HUES6 (cell line): Measurements from ENCODE around the gene CASD1.

Source experiments
- H3K27ac ChIP-seq: 2 replicates; pipeline ENCODE4 v1.7.0; 2013; ENCODE audit warnings: low read depth, mild to moderate bottlenecking, low read length, inconsistent platforms
- H3K27me3 ChIP-seq: 2 replicates; pipeline ENCODE4 v1.6.1; 2013; ENCODE audit warnings: low read length; ENCODE audit not compliant: control insufficient read depth, insufficient read depth
- H3K36me3 ChIP-seq: 2 replicates; pipeline ENCODE4 v1.6.1; 2013; ENCODE audit warnings: low read length; ENCODE audit not compliant: control insufficient read depth, insufficient read depth
- H3K4me1 ChIP-seq: 2 replicates; pipeline ENCODE4 v1.6.1; 2013; ENCODE audit warnings: low read length; ENCODE audit not compliant: control insufficient read depth, insufficient read depth
- H3K4me3 ChIP-seq: 2 replicates; pipeline ENCODE4 v1.5.1; 2013; ENCODE audit warnings: low read depth, low read length
- H3K9ac ChIP-seq: one replicate; pipeline ENCODE4 v1.6.1; 2013; ENCODE audit warnings: mild to moderate bottlenecking, low read length
- H3K9me3 ChIP-seq: 2 replicates; pipeline ENCODE4 v1.6.1; 2013; ENCODE audit warnings: low read depth, low read length; ENCODE audit not compliant: control insufficient read depth, insufficient read depth

Gene CASD1

GRCh38 chr7:94580601-94581000, 71.0 kb downstream of the CASD1 start:
- Histone ChIP-seq H3K9ac (no peak overlapping the region), H3K4me3 (no peak overlapping the region), H3K9me3 (peaks cover 9% of the 10 kb centered on the region; the same call in 1 of the 2 replicates), H3K4me1 (0 out of 2 replicates have a peak, but pooled peaks cover 7% of the 10 kb centered on the region), H3K27me3 (no peaks in the 10 kb centered on the region), H3K36me3 (no peaks in the 10 kb centered on the region), H3K27ac (no peak overlapping the region)

- no peaks in the 10 kb centered on the region for H3K27me3 ChIP-seq
- no peaks in the 10 kb centered on the region for H3K9me3 ChIP-seq
- H3K4me1 ChIP-seq: no peaks in the 10 kb centered on the region
- H3K4me3 ChIP-seq: no peak overlapping the region
- H3K27ac ChIP-seq: no peak overlapping the region
- no peak overlapping the region for H3K9ac ChIP-seq
- H3K36me3 ChIP-seq: no peaks in the 10 kb centered on the region
Measured at GRCh38 chr7:94584113-94584512, 74.5 kb downstream of the CASD1 start.

- Histone ChIP-seq H3K9me3 (peaks cover 2% of the 10 kb centered on the region; the same call in 1 of the 2 replicates), H3K4me1 (no peaks in the 10 kb centered on the region), H3K27me3 (no peaks in the 10 kb centered on the region), H3K36me3 (peaks cover 3% of the 10 kb centered on the region; the same call in 1 of the 2 replicates), H3K4me3 (no peak overlapping the region), H3K27ac (no peak overlapping the region), H3K9ac (no peak overlapping the region)
Measured at GRCh38 chr7:94588075-94588474, 78.5 kb downstream of the CASD1 start.

- H3K9me3 ChIP-seq: peaks cover 2% of the 10 kb centered on the region; the same call in 1 of the 2 replicates
- no peak overlapping the region for H3K27ac ChIP-seq
- H3K4me1 ChIP-seq: no peaks in the 10 kb centered on the region
- peaks cover 3% of the 10 kb centered on the region; the same call in 1 of the 2 replicates for H3K36me3 ChIP-seq
- no peak overlapping the region for H3K9ac ChIP-seq
- no peaks in the 10 kb centered on the region for H3K27me3 ChIP-seq
- no peak overlapping the region for H3K4me3 ChIP-seq
Measured at GRCh38 chr7:94590526-94591162, 81.0 kb downstream of the CASD1 start.

GRCh38 chr7:94591176-94591575, 81.6 kb downstream of the CASD1 start:
- no peak overlapping the region for H3K4me3 ChIP-seq
- H3K27ac ChIP-seq: no peak overlapping the region
- H3K9ac ChIP-seq: no peak overlapping the region
- H3K27me3 ChIP-seq: no peaks in the 10 kb centered on the region
- peaks cover 2% of the 10 kb centered on the region; the same call in 1 of the 2 replicates for H3K9me3 ChIP-seq
- peaks cover 3% of the 10 kb centered on the region; the same call in 1 of the 2 replicates for H3K36me3 ChIP-seq
- no peaks in the 10 kb centered on the region for H3K4me1 ChIP-seq

GRCh38 chr7:94594882-94595281, 85.3 kb downstream of the CASD1 start:
- peaks cover under 1% of the 10 kb centered on the region; the same call in 1 of the 2 replicates for H3K9me3 ChIP-seq
- no peak overlapping the region for H3K27ac ChIP-seq
- no peaks in the 10 kb centered on the region for H3K27me3 ChIP-seq
- no peaks in the 10 kb centered on the region for H3K4me1 ChIP-seq
- peaks cover 7% of the 10 kb centered on the region for H3K36me3 ChIP-seq
- no peak overlapping the region for H3K9ac ChIP-seq
- no peak overlapping the region for H3K4me3 ChIP-seq

- Histone ChIP-seq H3K4me1 (no peaks in the 10 kb centered on the region), H3K9ac (no peak overlapping the region), H3K27me3 (no peaks in the 10 kb centered on the region), H3K9me3 (no peaks in the 10 kb centered on the region), H3K4me3 (no peak overlapping the region), H3K27ac (no peak overlapping the region), H3K36me3 (peaks cover 6% of the 10 kb centered on the region; the same call in 1 of the 2 replicates)
Measured at GRCh38 chr7:94595717-94596116, 86.1 kb downstream of the CASD1 start.

GRCh38 chr7:94600267-94600666, 90.7 kb downstream of the CASD1 start:
- H3K9ac ChIP-seq: no peak overlapping the region
- no peaks in the 10 kb centered on the region for H3K27me3 ChIP-seq
- no peaks in the 10 kb centered on the region for H3K9me3 ChIP-seq
- H3K36me3 ChIP-seq: peaks cover 6% of the 10 kb centered on the region; the same call in 1 of the 2 replicates
- no peak overlapping the region for H3K27ac ChIP-seq
- no peak overlapping the region for H3K4me3 ChIP-seq
- H3K4me1 ChIP-seq: no peaks in the 10 kb centered on the region

GRCh38 chr7:94602181-94602580, 92.6 kb downstream of the CASD1 start:
- Histone ChIP-seq H3K4me1 (no peaks in the 10 kb centered on the region), H3K9ac (no peak overlapping the region), H3K27me3 (no peaks in the 10 kb centered on the region), H3K9me3 (no peaks in the 10 kb centered on the region), H3K36me3 (peaks cover 6% of the 10 kb centered on the region; the same call in 1 of the 2 replicates), H3K4me3 (no peak overlapping the region), H3K27ac (no peak overlapping the region)

- Histone ChIP-seq H3K4me3 (no peak overlapping the region), H3K36me3 (no peaks in the 10 kb centered on the region)
Measured at GRCh38 chr7:94605031-94605430, 95.4 kb downstream of the CASD1 start.

More at GRCh38 chr7:94605031-94605430, 95.4 kb downstream of the CASD1 start:
- H3K9ac ChIP-seq: no peak overlapping the region
- no peaks in the 10 kb centered on the region for H3K27me3 ChIP-seq
- H3K4me1 ChIP-seq: no peaks in the 10 kb centered on the region
- H3K27ac ChIP-seq: no peak overlapping the region
- no peaks in the 10 kb centered on the region for H3K9me3 ChIP-seq
